ENCODE results near the gene COMMD1.

The COMMD1 gene

GRCh38 chr2:61937886-61938285 is 32.4 kb downstream of the COMMD1 start:
- no peak for TF ChIP-seq EZH2 (IDR thresholded peaks at IDR 0.05; ENCODE audit: borderline replicate concordance, low read depth, low read length, severe bottlenecking)
- TF ChIP-seq CTCF (IDR thresholded peaks at IDR 0.05; ENCODE audit: borderline replicate concordance, extremely low read depth, low read length, poor library complexity, severe bottlenecking), result no peak
- ATAC-seq (ENCODE audit: insufficient read depth, low read depth), result no peak

GRCh38 chr2:61938511-61938910 is 33.0 kb downstream of the COMMD1 start:
- H3K36me3 ChIP-seq (ENCODE audit: insufficient read depth, low read length), result no peaks in the 10 kb centered on the region
- H3K79me2 ChIP-seq (ENCODE audit: insufficient read depth, low read length), result no peaks in the 10 kb centered on the region
- H3K27me3 ChIP-seq (ENCODE audit: insufficient read depth, low read length, poor library complexity), result no peaks in the 10 kb centered on the region
- no peak overlapping the region for H3K27ac ChIP-seq (ENCODE audit: low read length)
- H3K4me3 ChIP-seq (ENCODE audit: low read depth in 1 of 2, low read length in 2 of 2), result no peak overlapping the region
- DNase-seq (no peak), ATAC-seq (ENCODE audit: insufficient read depth, low read depth) (no peak)
- H3K4me2 ChIP-seq (ENCODE audit: insufficient read depth, low read length), result no peak overlapping the region
- no peaks in the 10 kb centered on the region for H3K9me3 ChIP-seq (ENCODE audit: insufficient read depth, low read length, severe bottlenecking)
- no peaks in the 10 kb centered on the region for H3K4me1 ChIP-seq (ENCODE audit: insufficient read depth, low read length)
- H2AFZ ChIP-seq (ENCODE audit: low read depth, low read length), result no peak overlapping the region
- no peak for TF ChIP-seq EZH2 (IDR thresholded peaks at IDR 0.05; ENCODE audit: borderline replicate concordance, low read depth, low read length, severe bottlenecking)
- no peak for TF ChIP-seq CTCF (IDR thresholded peaks at IDR 0.05; ENCODE audit: borderline replicate concordance, extremely low read depth, low read length, poor library complexity, severe bottlenecking)
- H3K9ac ChIP-seq (ENCODE audit: low read depth, low read length), result no peak overlapping the region
- no peaks in the 10 kb centered on the region for H4K20me1 ChIP-seq (ENCODE audit: insufficient read depth, low read length)

More at GRCh38 chr2:61937886-61938285, 32.4 kb downstream of the COMMD1 start:
- no peak overlapping the region for H3K9ac ChIP-seq (ENCODE audit: low read depth, low read length)
- no peaks in the 10 kb centered on the region for H3K4me1 ChIP-seq (ENCODE audit: insufficient read depth, low read length)
- no peaks in the 10 kb centered on the region for H3K9me3 ChIP-seq (ENCODE audit: insufficient read depth, low read length, severe bottlenecking)
- no peak for DNase-seq
- H3K4me3 ChIP-seq (ENCODE audit: low read depth in 1 of 2, low read length in 2 of 2), result no peak overlapping the region
- H4K20me1 ChIP-seq (ENCODE audit: insufficient read depth, low read length), result no peaks in the 10 kb centered on the region
- H3K27me3 ChIP-seq (ENCODE audit: insufficient read depth, low read length, poor library complexity), result no peaks in the 10 kb centered on the region
- H3K36me3 ChIP-seq (ENCODE audit: insufficient read depth, low read length), result no peaks in the 10 kb centered on the region
- H2AFZ ChIP-seq (ENCODE audit: low read depth, low read length), result no peak overlapping the region
- no peaks in the 10 kb centered on the region for H3K79me2 ChIP-seq (ENCODE audit: insufficient read depth, low read length)
- H3K27ac ChIP-seq (ENCODE audit: low read length), result no peak overlapping the region
- H3K4me2 ChIP-seq (ENCODE audit: insufficient read depth, low read length), result no peak overlapping the region

- H3K79me2 ChIP-seq (ENCODE audit: insufficient read depth, low read length), result no peaks in the 10 kb centered on the region
Measured at GRCh38 chr2:61943251-61943650, 37.8 kb downstream of the COMMD1 start.

More at GRCh38 chr2:61943251-61943650, 37.8 kb downstream of the COMMD1 start:
- Histone ChIP-seq H3K36me3 (ENCODE audit: insufficient read depth, low read length) (no peaks in the 10 kb centered on the region), H3K27ac (ENCODE audit: low read length) (no peak overlapping the region), H3K4me2 (ENCODE audit: insufficient read depth, low read length) (no peak overlapping the region), H3K9me3 (ENCODE audit: insufficient read depth, low read length, severe bottlenecking) (no peaks in the 10 kb centered on the region), H3K27me3 (ENCODE audit: insufficient read depth, low read length, poor library complexity) (no peaks in the 10 kb centered on the region), H3K9ac (ENCODE audit: low read depth, low read length) (no peak overlapping the region), H3K4me1 (ENCODE audit: insufficient read depth, low read length) (no peaks in the 10 kb centered on the region), H3K4me3 (ENCODE audit: low read depth in 1 of 2, low read length in 2 of 2) (no peak overlapping the region), H4K20me1 (ENCODE audit: insufficient read depth, low read length) (no peaks in the 10 kb centered on the region), H2AFZ (ENCODE audit: low read depth, low read length) (no peak overlapping the region)
- TF ChIP-seq EZH2 (IDR thresholded peaks at IDR 0.05; ENCODE audit: borderline replicate concordance, low read depth, low read length, severe bottlenecking) (no peak), CTCF (IDR thresholded peaks at IDR 0.05; ENCODE audit: borderline replicate concordance, extremely low read depth, low read length, poor library complexity, severe bottlenecking) (no peak)
- DNase-seq (no peak), ATAC-seq (ENCODE audit: insufficient read depth, low read depth) (no peak)
